Measurements from ENCODE around the gene EZR.

Gene EZR

GRCh38 chr6:158799051-158799792, 19.9 kb downstream of the EZR start:
- no peak for TF ChIP-seq SIN3A (IDR thresholded peaks at IDR 0.05; ENCODE audit: borderline replicate concordance, insufficient read depth, low read length)

- TF ChIP-seq POLR2AphosphoS5 (IDR thresholded peaks at IDR 0.05; ENCODE audit: low read depth, low read length): no peak
- TF ChIP-seq TAF1 (IDR thresholded peaks at IDR 0.05; ENCODE audit: borderline replicate concordance, insufficient read depth, low read length): no peak
- no peak for TF ChIP-seq REST (IDR thresholded peaks at IDR 0.05; ENCODE audit: insufficient read depth in 1 of 2, low read depth in 2 of 2, low read length in 2 of 2)
- no peak for TF ChIP-seq FOXP2 (optimal IDR thresholded peaks at IDR 0.05; ENCODE audit: borderline replicate concordance, extremely low read depth, extremely low read length, insufficient read depth)
- no peak for TF ChIP-seq SIN3A (IDR thresholded peaks at IDR 0.05; ENCODE audit: borderline replicate concordance, insufficient read depth, low read length)
These were observed 20.9 kb downstream of the EZR start for GRCh38 chr6:158798311-158798710.

- TF ChIP-seq FOXP2 (optimal IDR thresholded peaks at IDR 0.05; ENCODE audit: borderline replicate concordance, extremely low read depth, extremely low read length, insufficient read depth) (no peak), SIN3A (IDR thresholded peaks at IDR 0.05; ENCODE audit: borderline replicate concordance, insufficient read depth, low read length) (no peak), POLR2AphosphoS5 (IDR thresholded peaks at IDR 0.05; ENCODE audit: low read depth, low read length) (no peak), TAF1 (IDR thresholded peaks at IDR 0.05; ENCODE audit: borderline replicate concordance, insufficient read depth, low read length) (no peak), REST (IDR thresholded peaks at IDR 0.05; ENCODE audit: insufficient read depth in 1 of 2, low read depth in 2 of 2, low read length in 2 of 2) (no peak)
These were observed 21.5 kb downstream of the EZR start for GRCh38 chr6:158797331-158798310.

- TF ChIP-seq SIN3A (IDR thresholded peaks at IDR 0.05; ENCODE audit: borderline replicate concordance, insufficient read depth, low read length): no peak
- TF ChIP-seq POLR2AphosphoS5 (IDR thresholded peaks at IDR 0.05; ENCODE audit: low read depth, low read length): no peak
- no peak for TF ChIP-seq FOXP2 (optimal IDR thresholded peaks at IDR 0.05; ENCODE audit: borderline replicate concordance, extremely low read depth, extremely low read length, insufficient read depth)
- no peak for TF ChIP-seq REST (IDR thresholded peaks at IDR 0.05; ENCODE audit: insufficient read depth in 1 of 2, low read depth in 2 of 2, low read length in 2 of 2)
- no peak for TF ChIP-seq TAF1 (IDR thresholded peaks at IDR 0.05; ENCODE audit: borderline replicate concordance, insufficient read depth, low read length)
These were observed 22.8 kb downstream of the EZR start for GRCh38 chr6:158796353-158796752.

- TF ChIP-seq TAF1 (IDR thresholded peaks at IDR 0.05; ENCODE audit: borderline replicate concordance, insufficient read depth, low read length) (no peak), FOXP2 (optimal IDR thresholded peaks at IDR 0.05; ENCODE audit: borderline replicate concordance, extremely low read depth, extremely low read length, insufficient read depth) (no peak), POLR2AphosphoS5 (IDR thresholded peaks at IDR 0.05; ENCODE audit: low read depth, low read length) (no peak), SIN3A (IDR thresholded peaks at IDR 0.05; ENCODE audit: borderline replicate concordance, insufficient read depth, low read length) (no peak), REST (IDR thresholded peaks at IDR 0.05; ENCODE audit: insufficient read depth in 1 of 2, low read depth in 2 of 2, low read length in 2 of 2) (no peak)
These were observed 23.7 kb downstream of the EZR start for GRCh38 chr6:158795516-158795915.
